CD4-positive, alpha-beta T cell (primary cell): Measurements from ENCODE around the gene EGFR. TPM values are rescaled to one million over a fixed set of nuclear protein-coding genes. Genes with fewer than 3 reads are reported as not detected.

Experiments used
- ATAC-seq: fragments of 200-7000 bp; cut with Tn5 transposase; one replicate; pipeline ENCODE4 v1.10.0; 2022; ENCODE audit warnings: mild to moderate bottlenecking; ENCODE audit not compliant: poor library complexity
- CTCF ChIA-PET: fragments of 350-600 bp; sonication (Branson Sonifier 250); formaldehyde crosslinking; loops from one replicate; lab custom pipeline; 2021; ENCODE audit warnings: antibody characterized with exemption, inconsistent platforms; lab: Charles Lee
- POLR2A ChIA-PET: fragments of 350-600 bp; sonication (Branson Sonifier 250); formaldehyde crosslinking; loops from one replicate; lab custom pipeline; 2021; ENCODE audit warnings: antibody characterized with exemption, inconsistent platforms; lab: Charles Lee
- DNase-seq, 14 experiments: peaks; one replicate each; pipeline ENCODE4 v3.0.0-alpha.2; 2013 to 2020; ENCODE audit warnings: mixed read lengths in 2 of 14
- H3K27ac ChIP-seq, 2 donors: one replicate each; pipeline versions ENCODE4 v1.5.1 to v1.7.0; 2013; ENCODE audit warnings: low read length in 2 of 2, low read depth in 1 of 2, mild to moderate bottlenecking in 1 of 2
- H3K27me3 ChIP-seq, 2 experiments: 1 replicate in 1 of 2; 2 replicates in 1 of 2; pipeline versions ENCODE4 v1.6.1 to v1.7.0; 2013; ENCODE audit warnings: low read length in 2 of 2, control low read depth in 1 of 2, mild to moderate bottlenecking in 1 of 2, moderate library complexity in 1 of 2; ENCODE audit not compliant: insufficient read depth in 2 of 2, control insufficient read depth in 1 of 2
- H3K36me3 ChIP-seq: one replicate; pipeline ENCODE4 v1.6.1; 2013; ENCODE audit warnings: low read length, control low read depth; ENCODE audit not compliant: insufficient read depth
- H3K4me1 ChIP-seq: one replicate; pipeline ENCODE4 v1.6.1; 2013; ENCODE audit warnings: low read length, control low read depth; ENCODE audit not compliant: insufficient read depth
- H3K4me3 ChIP-seq: one replicate; pipeline ENCODE4 v1.5.1; 2013; ENCODE audit warnings: mild to moderate bottlenecking, low read length, moderate library complexity
- H3K9me3 ChIP-seq, 2 experiments: 1 replicate in 1 of 2; 2 replicates in 1 of 2; pipeline versions ENCODE4 v1.6.1 to v1.7.0; 2013; ENCODE audit warnings: low read length in 2 of 2, mild to moderate bottlenecking in 2 of 2, control low read depth in 1 of 2, moderate library complexity in 1 of 2; ENCODE audit not compliant: control insufficient read depth in 1 of 2, insufficient read depth in 1 of 2
- H3K27ac Mint-ChIP-seq: one replicate; pipeline ENCODE4 v1.8.0; 2020; ENCODE audit warnings: mixed read lengths
- H3K27me3 Mint-ChIP-seq: one replicate; pipeline ENCODE4 v1.8.0; 2021; ENCODE audit warnings: mixed read lengths
- H3K36me3 Mint-ChIP-seq: one replicate; pipeline ENCODE4 v1.8.0; 2021; ENCODE audit warnings: low read depth, mixed read lengths
- H3K4me1 Mint-ChIP-seq: one replicate; pipeline ENCODE4 v1.8.0; 2021; ENCODE audit warnings: low read depth, mixed read lengths
- H3K4me3 Mint-ChIP-seq: one replicate; pipeline ENCODE4 v1.8.0; 2020; ENCODE audit warnings: mild to moderate bottlenecking, mixed read lengths
- H3K9me3 Mint-ChIP-seq: one replicate; pipeline ENCODE4 v1.8.0; 2020; ENCODE audit warnings: mixed read lengths
- CTCF ChIP-seq: fragments of 200-600 bp; IDR thresholded peaks from one replicate; pipeline ENCODE4 v1.8.0; 2022; ENCODE audit warnings: antibody characterized with exemption, mild to moderate bottlenecking
- intact Hi-C, 2 experiments: fragments of 100-400 bp; cut with DNase I in 1 of 2; cut with micrococcal nuclease in 1 of 2; formaldehyde crosslinking; loops; one replicate each; pipeline versions ENCODE4 v1.15.1 to v1.9.0; 2023 to 2025; cut with DNase I, micrococcal nuclease
- total RNA-seq, 174 experiments: library from RNA in 2 of 174; stranded (reverse) in 2 of 174; gene quantifications; one replicate each; pipeline ENCODE4 v1.2.3 and lab custom pipeline; 2021 to 2026

EGFR gene
- total RNA-seq, 2 experiments from 2014 or later = not detected

GRCh38 chr7:55132890-55133551 is 114.2 kb downstream of the EGFR start:
- H3K9me3 ChIP-seq = peaks cover 0 to 14% of the 10 kb centered on the region in 2 experiments
- H3K4me3 Mint-ChIP-seq = no peak overlapping the region
- no peak for TF ChIP-seq CTCF
- ChIA-PET POLR2A (no interaction called here), CTCF (no interaction called here)
- H3K9me3 Mint-ChIP-seq = no peaks in the 10 kb centered on the region
- H3K27me3 Mint-ChIP-seq = no peaks in the 10 kb centered on the region
- peaks cover 5 to 7% of the 10 kb centered on the region in 2 experiments for H3K27me3 ChIP-seq
- H3K4me1 Mint-ChIP-seq = no peaks in the 10 kb centered on the region
- no peak overlapping the region for H3K27ac ChIP-seq
- H3K36me3 ChIP-seq = no peaks in the 10 kb centered on the region
- H3K36me3 Mint-ChIP-seq = no peaks in the 10 kb centered on the region
- ATAC-seq (no peak), DNase-seq (no peak)
- no peaks in the 10 kb centered on the region for H3K4me1 ChIP-seq
- no peak overlapping the region for H3K4me3 ChIP-seq
- intact Hi-C loops = no loop called here
- no peak overlapping the region for H3K27ac Mint-ChIP-seq

GRCh38 chr7:55133630-55134358 is 115.0 kb downstream of the EGFR start:
- DNase-seq = no peak
- H3K27me3 ChIP-seq = peaks cover 5 to 7% of the 10 kb centered on the region in 2 experiments
- no peaks in the 10 kb centered on the region for H3K4me1 ChIP-seq
- no peak for ATAC-seq
- ChIA-PET POLR2A (no interaction called here), CTCF (no interaction called here)
- H3K36me3 ChIP-seq = no peaks in the 10 kb centered on the region
- no peaks in the 10 kb centered on the region for H3K27me3 Mint-ChIP-seq
- H3K4me3 ChIP-seq = no peak overlapping the region
- no peaks in the 10 kb centered on the region for H3K4me1 Mint-ChIP-seq
- H3K27ac Mint-ChIP-seq = no peak overlapping the region
- H3K4me3 Mint-ChIP-seq = no peak overlapping the region
- H3K9me3 ChIP-seq = peaks cover 4 to 17% of the 10 kb centered on the region in 2 experiments
- peaks cover 4% of the 10 kb centered on the region for H3K9me3 Mint-ChIP-seq
- intact Hi-C loops = no loop called here
- TF ChIP-seq CTCF = no peak
- no peak overlapping the region for H3K27ac ChIP-seq
- no peaks in the 10 kb centered on the region for H3K36me3 Mint-ChIP-seq

- H3K27ac Mint-ChIP-seq = no peak overlapping the region
- H3K27me3 Mint-ChIP-seq = no peaks in the 10 kb centered on the region
- ATAC-seq = no peak
- TF ChIP-seq CTCF = no peak
- DNase-seq = no peak
- ChIA-PET CTCF (no interaction called here), POLR2A (no interaction called here)
- Histone ChIP-seq H3K27me3 (peaks cover 5 to 7% of the 10 kb centered on the region in 2 experiments), H3K4me3 (no peak overlapping the region), H3K9me3 (peaks cover 6 to 17% of the 10 kb centered on the region in 2 experiments), H3K27ac (no peak overlapping the region), H3K36me3 (no peaks in the 10 kb centered on the region), H3K4me1 (no peaks in the 10 kb centered on the region)
- no peak overlapping the region for H3K4me3 Mint-ChIP-seq
- H3K4me1 Mint-ChIP-seq = no peaks in the 10 kb centered on the region
- intact Hi-C loops = no loop called here
- H3K9me3 Mint-ChIP-seq = peaks cover 6% of the 10 kb centered on the region
- H3K36me3 Mint-ChIP-seq = no peaks in the 10 kb centered on the region
These were observed 115.5 kb downstream of the EGFR start for GRCh38 chr7:55134359-55134725.
